Stomach (tissue), 4 donors: Measurements from ENCODE around the gene TPD52L1.

Experiments used
- EP300 ChIP-seq: sonication (generic); formaldehyde crosslinking; IDR thresholded peaks from one replicate; pipeline ENCODE4 v1.6.1; 2017; ENCODE audit warnings: antibody characterized with exemption
- POLR2A ChIP-seq, 4 donors: fragments of 450-650 bp; IDR thresholded peaks; one replicate each; pipeline ENCODE4 v1.6.1; 2016; ENCODE audit warnings: antibody characterized with exemption in 4 of 4, control low read depth in 2 of 4, mild to moderate bottlenecking in 1 of 4, moderate library complexity in 1 of 4
- POLR2AphosphoS5 ChIP-seq, 3 donors: sonication (generic); formaldehyde crosslinking; IDR thresholded peaks; one replicate each; pipeline ENCODE4 v1.6.1; 2016; ENCODE audit warnings: antibody characterized with exemption in 3 of 3
- TF ChIP-seq, protein P1 (sequence below), 7 experiments: fragments of 450-650 bp in 4 of 7; fragments of 200-600 bp in 3 of 7; sonication (generic) in 3 of 7; IDR thresholded peaks; one replicate each; pipeline ENCODE4 v1.5.1; 2016 to 2019; ENCODE audit warnings: antibody characterized with exemption in 7 of 7, control low read depth in 2 of 7, mild to moderate bottlenecking in 1 of 7

DNA sequence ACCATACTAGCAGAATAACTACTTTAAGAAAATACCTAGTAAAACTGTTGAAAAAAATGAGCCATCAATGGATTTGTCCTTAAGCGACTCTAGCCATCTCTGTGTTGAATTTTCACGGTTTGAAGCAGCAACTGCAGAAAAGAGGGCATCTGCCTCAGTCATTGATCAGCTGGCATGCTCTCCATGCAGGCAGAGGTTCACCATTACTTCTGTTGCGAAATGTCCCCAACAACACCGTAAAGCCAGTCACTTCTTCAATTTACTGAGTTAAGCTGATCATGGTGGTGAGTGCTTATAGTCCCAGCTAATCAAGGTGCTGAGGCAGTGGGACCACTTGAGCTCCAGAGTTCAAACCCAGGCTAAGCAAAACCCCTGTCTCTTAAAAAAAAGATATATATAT is 11.1 kb downstream of the TPD52L1 start:
- TF ChIP-seq, protein P1, sequence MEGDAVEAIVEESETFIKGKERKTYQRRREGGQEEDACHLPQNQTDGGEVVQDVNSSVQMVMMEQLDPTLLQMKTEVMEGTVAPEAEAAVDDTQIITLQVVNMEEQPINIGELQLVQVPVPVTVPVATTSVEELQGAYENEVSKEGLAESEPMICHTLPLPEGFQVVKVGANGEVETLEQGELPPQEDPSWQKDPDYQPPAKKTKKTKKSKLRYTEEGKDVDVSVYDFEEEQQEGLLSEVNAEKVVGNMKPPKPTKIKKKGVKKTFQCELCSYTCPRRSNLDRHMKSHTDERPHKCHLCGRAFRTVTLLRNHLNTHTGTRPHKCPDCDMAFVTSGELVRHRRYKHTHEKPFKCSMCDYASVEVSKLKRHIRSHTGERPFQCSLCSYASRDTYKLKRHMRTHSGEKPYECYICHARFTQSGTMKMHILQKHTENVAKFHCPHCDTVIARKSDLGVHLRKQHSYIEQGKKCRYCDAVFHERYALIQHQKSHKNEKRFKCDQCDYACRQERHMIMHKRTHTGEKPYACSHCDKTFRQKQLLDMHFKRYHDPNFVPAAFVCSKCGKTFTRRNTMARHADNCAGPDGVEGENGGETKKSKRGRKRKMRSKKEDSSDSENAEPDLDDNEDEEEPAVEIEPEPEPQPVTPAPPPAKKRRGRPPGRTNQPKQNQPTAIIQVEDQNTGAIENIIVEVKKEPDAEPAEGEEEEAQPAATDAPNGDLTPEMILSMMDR (IDR thresholded peaks at IDR 0.05) = no peak
- TF ChIP-seq POLR2A (IDR thresholded peaks at IDR 0.05) (no peak), EP300 (no peak), POLR2AphosphoS5 (IDR thresholded peaks at IDR 0.05) (no peak)
